Activated CD4-positive, alpha-beta T cell treated with anti-CD3 and anti-CD28 coated beads for 1 hour (primary cell): ENCODE results near the gene NF2.
"Not testable (repeated sequence)": the region's sequence is repeated elsewhere in the genome, so short reads cannot be mapped to it uniquely, and the experiment has no call there.

Experiments used
- DNase-seq: peaks from one replicate; pipeline ENCODE4 v3.0.0-alpha.2; 2020

Gene NF2

GRCh38 chr22:29603358-29604075, at the start of gene NF2:
Gene NF2, plus strand, starts transcription at chr22:29603633. Its CDS starts 366 bp downstream, at chr22:29603999.
- DNase-seq: peak; percentile 98

DNA sequence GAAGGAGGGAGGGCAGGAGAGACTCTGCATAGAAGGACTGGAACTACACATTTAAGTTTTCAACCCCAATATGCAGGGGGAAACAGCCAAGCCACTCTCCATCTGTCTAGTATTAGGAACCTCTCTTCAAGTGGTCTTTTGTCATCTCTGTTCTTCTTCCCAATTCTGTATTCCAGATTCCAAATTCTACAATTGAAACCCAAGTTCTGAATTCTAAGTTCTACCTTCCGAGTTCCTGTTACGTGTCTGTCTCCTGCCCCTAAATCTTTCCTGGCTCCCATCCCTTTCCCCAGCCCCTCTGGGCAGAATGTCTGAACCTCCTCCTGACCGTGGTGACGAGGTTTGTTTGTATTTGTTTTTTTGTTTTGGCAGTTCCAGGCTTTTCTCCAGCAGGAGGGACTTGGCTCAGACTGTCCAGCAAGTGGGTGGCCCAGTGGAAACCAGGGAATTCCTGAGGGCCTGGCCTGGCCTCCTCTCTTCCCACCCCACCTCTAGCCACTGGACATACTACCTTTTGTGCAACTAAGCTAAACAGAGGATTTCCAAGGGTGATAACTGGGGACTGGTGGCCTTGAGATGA, 48.3 kb upstream of the NF2 start:
- DNase-seq: no peak

GRCh38 chr22:29559030-29559429, 44.4 kb upstream of the NF2 start:
- no peak for DNase-seq

DNA sequence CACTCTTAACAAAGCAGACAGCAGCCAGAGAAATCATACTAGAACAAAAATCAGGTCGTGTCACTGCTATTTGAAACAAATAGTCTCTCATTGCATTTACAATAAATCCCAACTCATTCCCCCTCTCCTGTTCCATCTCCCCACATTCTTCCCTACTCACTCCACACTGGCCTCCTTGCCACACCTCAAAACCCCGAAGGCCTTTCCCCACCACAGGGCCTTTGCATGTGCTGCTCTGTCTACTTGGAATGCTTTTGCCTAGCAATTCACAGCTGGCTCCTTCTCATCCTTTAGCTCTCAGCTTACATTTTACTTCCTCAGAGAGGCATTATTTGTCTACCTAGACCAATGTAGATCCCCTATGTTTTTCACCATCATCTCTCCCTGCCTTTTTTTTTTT, 43.6 kb upstream of the NF2 start:
- DNase-seq: no peak

GRCh38 chr22:29563652-29564460, 39.6 kb upstream of the NF2 start:
- DNase-seq: no peak

DNA sequence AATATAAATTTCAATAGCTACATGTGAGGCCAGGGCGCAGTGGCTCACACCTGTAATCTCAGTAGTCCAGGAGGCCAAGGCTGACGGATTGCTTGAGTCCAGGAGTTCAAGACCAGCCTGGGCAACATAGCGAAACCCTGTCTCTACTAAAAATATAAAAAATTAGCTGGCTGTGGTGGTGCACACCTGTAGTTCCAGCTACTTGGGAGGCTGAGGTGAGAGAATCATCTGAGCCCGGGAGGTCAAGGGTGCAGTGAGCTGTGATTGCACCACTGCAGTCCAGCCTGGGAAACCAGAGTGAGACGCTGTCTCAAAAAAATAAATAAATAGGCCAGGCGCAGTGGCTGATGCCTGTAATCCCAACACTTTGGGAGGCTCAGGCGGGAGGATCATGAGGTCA, 36.9 kb upstream of the NF2 start:
- not testable (repeated sequence) for DNase-seq

DNA sequence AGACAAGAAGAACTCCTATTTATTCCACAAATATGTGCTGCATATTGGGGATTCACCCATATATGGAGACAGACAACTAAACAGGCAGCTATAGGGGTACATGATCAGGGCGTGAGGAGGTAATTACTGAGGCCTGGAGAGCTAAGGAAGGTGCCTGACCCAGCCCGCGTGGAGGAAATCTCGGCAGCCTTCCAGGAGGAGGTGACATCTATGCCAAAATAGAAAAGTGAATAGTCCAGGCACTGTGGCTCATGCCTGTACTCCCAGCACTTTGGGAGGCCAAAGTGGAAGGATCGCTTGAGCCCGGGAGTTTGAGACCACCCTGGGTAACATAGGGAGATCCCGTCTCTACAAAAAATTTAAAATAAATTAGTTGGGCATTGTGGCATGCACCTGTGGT, 36.1 kb upstream of the NF2 start:
- no peak for DNase-seq

GRCh38 chr22:29569011-29569678, 34.3 kb upstream of the NF2 start:
- DNase-seq: no peak

- no peak for DNase-seq
Observed at GRCh38 chr22:29570456-29570855, 33.0 kb upstream of the NF2 start.

- DNase-seq: no peak
Observed at GRCh38 chr22:29570912-29571549, 32.4 kb upstream of the NF2 start.

DNA sequence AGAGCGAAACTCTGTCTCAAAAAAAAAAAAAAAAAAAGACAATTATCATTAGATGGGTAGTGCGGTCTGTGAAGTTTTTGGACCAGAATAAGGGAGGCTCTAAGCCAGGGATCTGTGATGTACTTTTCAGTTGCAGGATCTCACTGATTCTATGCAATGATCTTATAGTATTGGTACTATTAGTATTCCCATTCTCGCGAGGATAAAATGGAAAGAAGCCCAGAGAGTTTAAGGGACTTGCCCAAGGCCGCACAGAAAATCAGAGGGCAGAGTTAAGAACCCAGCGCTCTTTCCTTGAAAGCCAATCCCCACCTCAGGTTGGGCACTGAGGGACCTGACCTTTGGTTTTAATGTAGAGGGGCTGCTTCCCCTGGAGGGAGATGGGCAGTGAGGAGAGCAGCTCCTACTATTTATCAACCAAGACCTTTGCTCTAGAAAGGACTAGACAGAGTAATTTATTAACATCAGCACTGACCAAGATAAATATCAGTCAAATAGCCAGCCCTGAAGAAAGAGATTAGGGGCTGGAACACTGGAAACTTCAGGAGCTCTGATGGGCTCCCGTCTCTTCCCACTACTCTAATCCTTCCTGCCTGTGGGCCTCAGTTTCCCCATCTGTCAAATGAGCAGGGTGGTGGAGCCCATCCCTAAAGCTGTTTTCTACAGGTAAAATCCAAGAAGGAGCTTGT, 28.5 kb upstream of the NF2 start:
- DNase-seq: no peak

- DNase-seq: no peak
Observed at GRCh38 chr22:29578462-29579200, 24.8 kb upstream of the NF2 start.

DNA sequence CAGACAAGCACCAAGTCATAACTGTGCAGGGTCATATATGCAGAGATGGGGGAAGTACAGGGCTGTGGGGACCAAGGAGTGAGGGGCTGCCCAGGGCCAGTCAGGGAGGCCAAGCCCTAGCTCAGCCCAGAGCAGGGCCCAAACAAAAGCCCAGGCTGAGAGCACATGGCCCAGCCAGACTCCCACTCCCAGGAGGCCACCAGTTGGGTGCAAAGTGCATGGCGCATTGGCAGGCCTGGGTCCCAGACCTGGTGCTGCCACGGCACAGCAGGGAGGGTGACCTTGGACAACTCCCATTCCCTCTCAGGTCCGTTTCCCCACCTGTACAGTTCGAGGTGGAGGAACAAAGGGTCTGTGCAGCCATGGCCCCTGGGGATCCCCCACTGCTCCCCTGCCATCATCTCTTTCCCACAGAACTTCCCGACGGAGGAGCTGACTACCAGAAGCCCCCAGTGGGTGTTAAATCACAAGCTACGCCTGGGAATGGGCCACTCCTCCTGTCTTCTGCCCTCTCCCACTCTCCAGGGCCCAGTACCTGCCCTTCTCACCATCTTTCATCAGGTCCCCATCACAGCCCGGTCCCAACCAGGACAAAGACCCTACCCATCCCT, 23.1 kb upstream of the NF2 start:
- DNase-seq: no peak

GRCh38 chr22:29581799-29582198, 21.6 kb upstream of the NF2 start:
- DNase-seq: no peak

DNA sequence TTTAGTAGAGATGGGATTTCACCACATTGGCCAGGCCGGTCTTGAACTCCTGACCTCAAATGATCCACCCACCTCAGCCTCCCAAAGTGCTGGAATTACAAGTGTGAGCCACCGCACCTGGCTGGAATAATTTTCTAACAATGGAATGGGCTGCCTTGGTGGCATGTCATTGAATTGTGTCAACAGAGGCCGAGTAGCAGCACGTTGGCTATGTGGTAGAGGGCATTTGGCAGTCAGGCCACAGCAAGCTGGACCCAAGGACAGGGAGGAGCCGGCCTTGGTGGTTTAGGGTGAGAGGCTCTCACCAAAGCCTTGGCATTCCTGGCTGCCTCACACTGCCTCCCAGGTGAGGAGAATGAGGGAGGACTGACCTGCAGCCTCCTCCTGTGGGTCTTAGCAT, 18.5 kb upstream of the NF2 start:
- DNase-seq: no peak

- not testable (repeated sequence) for DNase-seq
Observed at GRCh38 chr22:29586193-29586705, 17.2 kb upstream of the NF2 start.

GRCh38 chr22:29587938-29588699, 15.3 kb upstream of the NF2 start:
- DNase-seq: no peak

GRCh38 chr22:29593923-29594322, 9.5 kb upstream of the NF2 start:
- no peak for DNase-seq

DNA sequence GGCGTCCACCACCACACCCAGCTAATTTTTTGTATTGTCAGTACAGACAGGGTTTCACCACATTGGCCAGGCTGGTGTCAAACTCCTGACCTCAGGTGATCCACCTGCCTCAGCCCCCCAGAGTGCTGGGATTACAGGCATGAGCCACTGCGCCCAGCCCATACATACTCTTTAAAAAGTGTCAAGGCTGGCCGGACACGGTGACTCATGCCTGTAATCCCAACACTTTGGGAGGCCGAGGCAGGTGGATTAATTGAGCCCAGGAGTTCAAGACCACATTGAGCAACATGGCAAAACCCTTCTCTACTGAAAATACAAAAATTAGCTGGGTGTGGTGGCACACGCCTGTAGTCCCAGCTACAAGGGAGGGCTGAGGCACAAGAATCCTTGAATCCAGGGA, 9.0 kb upstream of the NF2 start:
- DNase-seq: not testable (repeated sequence)

GRCh38 chr22:29596408-29596807, 7.0 kb upstream of the NF2 start:
- no peak for DNase-seq
